Measurements from ENCODE around the gene MMP21. TPM values are rescaled to one million over a fixed set of nuclear protein-coding genes. Genes with fewer than 3 reads are reported as not detected.
A peak's percentile ranks its signal among the peaks of the same experiment; 100 is the strongest.

The MMP21 gene
- total and polyA plus RNA-seq, 2 experiments from 2014 or later: not detected

- no peak for TF ChIP-seq ZNF462 (CRISPR knock-in tag; IDR thresholded peaks at IDR 0.05)
- TF ChIP-seq ZNF331 (CRISPR knock-in tag; IDR thresholded peaks at IDR 0.05; ENCODE audit: low read depth): no peak
Measured at GRCh38 chr10:125792342-125793300, 17.0 kb upstream of the MMP21 start (continued).

DNA sequence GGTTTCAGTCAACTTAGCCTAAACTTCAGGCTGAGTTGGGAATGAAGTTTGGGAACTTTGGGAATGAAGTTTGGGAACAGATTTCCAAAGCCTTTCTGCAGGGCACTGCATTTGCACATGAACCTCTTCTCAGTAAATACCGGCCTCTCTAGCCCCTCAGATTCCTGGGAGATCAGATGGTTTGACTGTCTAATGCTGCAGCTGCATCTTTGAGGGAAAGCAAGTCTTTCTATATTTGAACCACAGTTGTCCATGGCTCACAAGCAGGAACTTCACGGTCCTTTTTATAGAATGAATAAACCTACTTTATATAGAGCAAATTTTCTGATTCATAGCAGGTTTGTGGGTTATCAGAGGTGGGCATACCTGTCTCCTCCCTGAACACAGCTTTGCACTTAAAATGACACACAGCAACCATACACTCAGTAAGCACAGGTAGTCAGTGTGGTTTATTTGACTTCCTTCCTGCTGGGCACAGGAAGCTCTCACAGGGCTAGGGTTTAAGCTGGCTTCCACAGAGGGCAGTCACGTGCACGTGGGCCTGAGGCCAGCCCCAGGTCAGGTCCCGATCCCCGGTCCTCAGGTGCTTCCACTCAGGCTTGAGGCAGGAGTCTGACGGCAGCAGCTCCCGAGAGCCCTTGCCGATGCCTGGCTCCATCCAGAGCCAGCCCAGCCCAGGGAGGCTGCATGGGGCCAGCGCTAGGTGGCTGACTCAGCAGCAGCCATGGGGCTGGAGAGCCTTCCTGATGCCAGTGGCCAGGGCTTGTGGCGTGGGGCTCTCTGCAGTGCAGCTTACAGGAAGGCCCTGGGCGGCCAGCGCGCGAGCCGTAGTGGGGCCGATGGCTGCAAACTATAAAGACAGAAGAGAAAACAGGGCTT is 12.8 kb upstream of the MMP21 start:
- ATAC-seq: peak; percentile 68
- Mint-ChIP-seq H3K4me3 (no peak overlapping the region), H3K9me3 (no peaks in the 10 kb centered on the region; the same call in 2 of the 3 replicates), H3K27ac (no peak overlapping the region), H3K36me3 (ENCODE audit: low read depth) (peaks cover 12% of the 10 kb centered on the region), H3K4me1 (no peaks in the 10 kb centered on the region; the same call in 1 of the 3 replicates), H3K27me3 (ENCODE audit: insufficient read depth, low read depth, poor library complexity) (peaks cover 3% of the 10 kb centered on the region)
- H3K4me1 ChIP-seq (ENCODE audit: insufficient read depth): no peaks in the 10 kb centered on the region
- H3K27ac ChIP-seq (ENCODE audit: low read depth): no peak overlapping the region
- H3K36me3 ChIP-seq (ENCODE audit: insufficient read depth): no peaks in the 10 kb centered on the region
- no peaks in the 10 kb centered on the region for H3K79me2 ChIP-seq (replicated peaks; ENCODE audit: insufficient read depth)
- no peaks in the 10 kb centered on the region for H3K9me2 ChIP-seq (ENCODE audit: insufficient read depth)
- DNase-seq (ENCODE audit: low spot score): no peak
- no peak for TF ChIP-seq JUNB (IDR thresholded peaks at IDR 0.05; ENCODE audit: unreplicated experiment)
- TF ChIP-seq, protein P1, sequence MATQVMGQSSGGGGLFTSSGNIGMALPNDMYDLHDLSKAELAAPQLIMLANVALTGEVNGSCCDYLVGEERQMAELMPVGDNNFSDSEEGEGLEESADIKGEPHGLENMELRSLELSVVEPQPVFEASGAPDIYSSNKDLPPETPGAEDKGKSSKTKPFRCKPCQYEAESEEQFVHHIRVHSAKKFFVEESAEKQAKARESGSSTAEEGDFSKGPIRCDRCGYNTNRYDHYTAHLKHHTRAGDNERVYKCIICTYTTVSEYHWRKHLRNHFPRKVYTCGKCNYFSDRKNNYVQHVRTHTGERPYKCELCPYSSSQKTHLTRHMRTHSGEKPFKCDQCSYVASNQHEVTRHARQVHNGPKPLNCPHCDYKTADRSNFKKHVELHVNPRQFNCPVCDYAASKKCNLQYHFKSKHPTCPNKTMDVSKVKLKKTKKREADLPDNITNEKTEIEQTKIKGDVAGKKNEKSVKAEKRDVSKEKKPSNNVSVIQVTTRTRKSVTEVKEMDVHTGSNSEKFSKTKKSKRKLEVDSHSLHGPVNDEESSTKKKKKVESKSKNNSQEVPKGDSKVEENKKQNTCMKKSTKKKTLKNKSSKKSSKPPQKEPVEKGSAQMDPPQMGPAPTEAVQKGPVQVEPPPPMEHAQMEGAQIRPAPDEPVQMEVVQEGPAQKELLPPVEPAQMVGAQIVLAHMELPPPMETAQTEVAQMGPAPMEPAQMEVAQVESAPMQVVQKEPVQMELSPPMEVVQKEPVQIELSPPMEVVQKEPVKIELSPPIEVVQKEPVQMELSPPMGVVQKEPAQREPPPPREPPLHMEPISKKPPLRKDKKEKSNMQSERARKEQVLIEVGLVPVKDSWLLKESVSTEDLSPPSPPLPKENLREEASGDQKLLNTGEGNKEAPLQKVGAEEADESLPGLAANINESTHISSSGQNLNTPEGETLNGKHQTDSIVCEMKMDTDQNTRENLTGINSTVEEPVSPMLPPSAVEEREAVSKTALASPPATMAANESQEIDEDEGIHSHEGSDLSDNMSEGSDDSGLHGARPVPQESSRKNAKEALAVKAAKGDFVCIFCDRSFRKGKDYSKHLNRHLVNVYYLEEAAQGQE (IDR thresholded peaks at IDR 0.05; ENCODE audit: unreplicated experiment): no peak
- TF ChIP-seq ZNF114 (CRISPR knock-in tag; IDR thresholded peaks at IDR 0.05): no peak
- no peak for TF ChIP-seq STAT1 (IDR thresholded peaks at IDR 0.05; ENCODE audit: unreplicated experiment)
- no peak for TF ChIP-seq POLR2AphosphoS5 (IDR thresholded peaks at IDR 0.05; ENCODE audit: low read depth)
- no peaks in the 10 kb centered on the region for H3F3A ChIP-seq (replicated peaks; ENCODE audit: low read depth)
- H4K20me1 ChIP-seq (replicated peaks; ENCODE audit: insufficient read depth): no peaks in the 10 kb centered on the region
- H3K4me2 ChIP-seq: no peak overlapping the region
- no peak overlapping the region for H2AFZ ChIP-seq
- no peaks in the 10 kb centered on the region for H3K27me3 ChIP-seq (ENCODE audit: insufficient read depth)
- H3K4me3 ChIP-seq: no peak overlapping the region
